ENCODE measurements around the gene FRMD1. TPM values are rescaled to one million over a fixed set of nuclear protein-coding genes. Genes with fewer than 3 reads are reported as not detected.

Gene FRMD1
- total and polyA plus RNA-seq, 2 donors (not counting 1 experiment from before 2014, with no cell fraction given): not detected

DNA sequence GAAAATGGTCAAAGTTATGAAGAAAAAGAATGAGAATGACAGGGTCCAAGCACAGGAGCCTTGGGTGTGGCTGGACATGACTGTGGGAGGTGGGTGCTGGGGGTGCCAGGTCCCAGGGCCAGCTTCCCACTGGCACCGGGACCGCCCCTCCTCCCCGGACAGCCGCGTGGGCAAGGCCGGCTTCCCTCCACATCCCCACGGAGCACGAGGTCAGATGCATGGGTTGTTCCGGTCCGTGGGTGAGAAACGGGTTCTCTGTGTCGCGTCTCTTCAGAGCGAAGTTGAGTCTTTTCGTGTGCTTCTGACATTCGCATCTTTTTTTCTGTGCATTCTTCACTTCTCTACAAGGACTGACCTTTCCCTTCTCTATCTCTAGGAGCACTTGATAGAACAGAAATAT is 51.5 kb downstream of the FRMD1 start:
- POLR2A ChIA-PET: no interaction called here
- no peak for DNase-seq

GRCh38 chr6:168026925-168027324 is 52.1 kb downstream of the FRMD1 start:
- peaks cover 0 to 5% (median 2%) of the 10 kb centered on the region in 3 donors for H3K9me3 ChIP-seq (ENCODE audit: control extremely low read depth in 1 of 3, control insufficient read depth in 2 of 3, insufficient read depth in 1 of 3, low read length in 2 of 3)
- ChIA-PET CTCF (no interaction called here), POLR2A (no interaction called here)
- intact Hi-C loops (cut with micrococcal nuclease): no loop called here
- Mint-ChIP-seq H3K4me1 (no peaks in the 10 kb centered on the region), H3K27me3 (no peaks in the 10 kb centered on the region), H3K4me3 (no peak overlapping the region), H3K9me3 (ENCODE audit: insufficient read depth) (no peaks in the 10 kb centered on the region), H3K27ac (no peak overlapping the region)
- no peaks in the 10 kb centered on the region for H3K4me1 ChIP-seq (ENCODE audit: control insufficient read depth in 2 of 2, insufficient read depth in 2 of 2, low read length in 2 of 2)
- TF ChIP-seq EZH2 (IDR thresholded peaks at IDR 0.05; ENCODE audit: borderline replicate concordance, insufficient read depth, low read depth, low read length, poor library complexity, severe bottlenecking): no peak
- TF ChIP-seq, protein P1, sequence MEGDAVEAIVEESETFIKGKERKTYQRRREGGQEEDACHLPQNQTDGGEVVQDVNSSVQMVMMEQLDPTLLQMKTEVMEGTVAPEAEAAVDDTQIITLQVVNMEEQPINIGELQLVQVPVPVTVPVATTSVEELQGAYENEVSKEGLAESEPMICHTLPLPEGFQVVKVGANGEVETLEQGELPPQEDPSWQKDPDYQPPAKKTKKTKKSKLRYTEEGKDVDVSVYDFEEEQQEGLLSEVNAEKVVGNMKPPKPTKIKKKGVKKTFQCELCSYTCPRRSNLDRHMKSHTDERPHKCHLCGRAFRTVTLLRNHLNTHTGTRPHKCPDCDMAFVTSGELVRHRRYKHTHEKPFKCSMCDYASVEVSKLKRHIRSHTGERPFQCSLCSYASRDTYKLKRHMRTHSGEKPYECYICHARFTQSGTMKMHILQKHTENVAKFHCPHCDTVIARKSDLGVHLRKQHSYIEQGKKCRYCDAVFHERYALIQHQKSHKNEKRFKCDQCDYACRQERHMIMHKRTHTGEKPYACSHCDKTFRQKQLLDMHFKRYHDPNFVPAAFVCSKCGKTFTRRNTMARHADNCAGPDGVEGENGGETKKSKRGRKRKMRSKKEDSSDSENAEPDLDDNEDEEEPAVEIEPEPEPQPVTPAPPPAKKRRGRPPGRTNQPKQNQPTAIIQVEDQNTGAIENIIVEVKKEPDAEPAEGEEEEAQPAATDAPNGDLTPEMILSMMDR (IDR thresholded peaks at IDR 0.05): no peak
- H3K27me3 ChIP-seq (replicated peaks in 1 of 4; ENCODE audit: control extremely low read depth in 1 of 4, control insufficient read depth in 3 of 4, insufficient read depth in 4 of 4, low read length in 3 of 4): no peaks in the 10 kb centered on the region
- no peak overlapping the region for H3K27ac ChIP-seq (ENCODE audit: low read length in 2 of 2)
- H4K20me1 ChIP-seq (ENCODE audit: control insufficient read depth, insufficient read depth, low read length, poor library complexity, severe bottlenecking): no peaks in the 10 kb centered on the region
- H3K4me3 ChIP-seq (ENCODE audit: control extremely low read depth in 1 of 5, extremely low read depth in 1 of 5, insufficient read depth in 1 of 5, low read depth in 2 of 5, low read length in 4 of 5): no peak overlapping the region
- ATAC-seq (ENCODE audit: low read depth) (no peak), DNase-seq (no peak)
- WGBS (ENCODE audit: insufficient coverage): 72% methylated on average over 7 of the region's 9 CpGs
- H3K9ac ChIP-seq (ENCODE audit: low read length): no peak overlapping the region
- H3K79me2 ChIP-seq (ENCODE audit: control insufficient read depth, insufficient read depth, low read length): no peaks in the 10 kb centered on the region
- no peak overlapping the region for H2AFZ ChIP-seq (ENCODE audit: insufficient read depth, low read depth, low read length, poor library complexity, severe bottlenecking)
- no peaks in the 10 kb centered on the region for H3K36me3 ChIP-seq (replicated peaks in 1 of 2; ENCODE audit: control extremely low read depth in 1 of 2, control insufficient read depth in 1 of 2, extremely low read depth in 1 of 2, insufficient read depth in 2 of 2, low read length in 1 of 2)
- no peak overlapping the region for H3K4me2 ChIP-seq (replicated peaks; ENCODE audit: low read depth, low read length, poor library complexity, severe bottlenecking)

More for the DNA sequence above, 51.5 kb downstream of the FRMD1 start:
- no peak overlapping the region for H3K27ac Mint-ChIP-seq
- no peak overlapping the region for H3K27ac ChIP-seq (ENCODE audit: low read length in 2 of 2)
- no peaks in the 10 kb centered on the region for H4K20me1 ChIP-seq (ENCODE audit: control insufficient read depth, insufficient read depth, low read length, poor library complexity, severe bottlenecking)
- CTCF ChIA-PET: no interaction called here
- H3K36me3 ChIP-seq (replicated peaks in 1 of 2; ENCODE audit: control extremely low read depth in 1 of 2, control insufficient read depth in 1 of 2, extremely low read depth in 1 of 2, insufficient read depth in 2 of 2, low read length in 1 of 2): no peaks in the 10 kb centered on the region
- H3K27me3 ChIP-seq (replicated peaks in 1 of 4; ENCODE audit: control extremely low read depth in 1 of 4, control insufficient read depth in 3 of 4, insufficient read depth in 4 of 4, low read length in 3 of 4): no peaks in the 10 kb centered on the region
- H3K79me2 ChIP-seq (ENCODE audit: control insufficient read depth, insufficient read depth, low read length): no peaks in the 10 kb centered on the region
- intact Hi-C loops (cut with micrococcal nuclease): no loop called here
- H3K9me3 ChIP-seq (ENCODE audit: control extremely low read depth in 1 of 3, control insufficient read depth in 2 of 3, insufficient read depth in 1 of 3, low read length in 2 of 3): peaks cover 0 to 5% (median 2%) of the 10 kb centered on the region in 3 donors
- WGBS (ENCODE audit: insufficient coverage): 90% methylated on average over 16 of the region's 16 CpGs
- H3K4me1 ChIP-seq (ENCODE audit: control insufficient read depth in 2 of 2, insufficient read depth in 2 of 2, low read length in 2 of 2): no peaks in the 10 kb centered on the region
- H3K4me1 Mint-ChIP-seq: no peaks in the 10 kb centered on the region
- TF ChIP-seq EZH2 (IDR thresholded peaks at IDR 0.05; ENCODE audit: borderline replicate concordance, insufficient read depth, low read depth, low read length, poor library complexity, severe bottlenecking): no peak
- TF ChIP-seq, protein P1 (IDR thresholded peaks at IDR 0.05): no peak
- H3K9me3 Mint-ChIP-seq (ENCODE audit: insufficient read depth): no peaks in the 10 kb centered on the region
- no peak overlapping the region for H3K4me3 Mint-ChIP-seq
- H3K9ac ChIP-seq (ENCODE audit: low read length): no peak overlapping the region
- no peak overlapping the region for H3K4me3 ChIP-seq (ENCODE audit: control extremely low read depth in 1 of 5, extremely low read depth in 1 of 5, insufficient read depth in 1 of 5, low read depth in 2 of 5, low read length in 4 of 5)
- no peak for ATAC-seq (ENCODE audit: low read depth)
- H2AFZ ChIP-seq (ENCODE audit: insufficient read depth, low read depth, low read length, poor library complexity, severe bottlenecking): no peak overlapping the region
- no peak overlapping the region for H3K4me2 ChIP-seq (replicated peaks; ENCODE audit: low read depth, low read length, poor library complexity, severe bottlenecking)
- no peaks in the 10 kb centered on the region for H3K27me3 Mint-ChIP-seq
